Colonic mucosa (tissue), 4 donors: Measurements from ENCODE around the gene MAN1A2. TPM values are rescaled to one million over a fixed set of nuclear protein-coding genes. Genes with fewer than 3 reads are reported as not detected.

Experiments
- DNase-seq: peaks from one replicate; pipeline ENCODE4 v3.0.0-alpha.2; 2020
- H3K27ac ChIP-seq: fragments of 200-600 bp; one replicate; pipeline ENCODE4 v1.8.0; 2021
- H3K27me3 ChIP-seq: fragments of 200-600 bp; one replicate; pipeline ENCODE4 v1.8.0; 2021
- H3K36me3 ChIP-seq: fragments of 200-600 bp; one replicate; pipeline ENCODE4 v1.8.0; 2021
- H3K4me1 ChIP-seq: fragments of 200-600 bp; one replicate; pipeline ENCODE4 v1.8.0; 2021; ENCODE audit warnings: mild to moderate bottlenecking
- H3K4me3 ChIP-seq: fragments of 200-600 bp; one replicate; pipeline ENCODE4 v1.8.0; 2021
- H3K9ac ChIP-seq, 2 donors: one replicate each; pipeline ENCODE4 v1.7.0; 2013; ENCODE audit warnings: control low read depth in 2 of 2, low read depth in 2 of 2, low read length in 2 of 2
- H3K9me3 ChIP-seq: fragments of 200-600 bp; one replicate; pipeline ENCODE4 v1.8.0; 2021
- intact Hi-C: fragments of 100-400 bp; cut with DNase I; formaldehyde crosslinking; loops from one replicate; pipeline ENCODE4 v1.14.1; 2022
- total RNA-seq, 2 donors: library from RNA; stranded (reverse); fragmentation: NEBNext Ultra II Directional in 1 of 2; extraction: Animal tissue kit (Norgen Biotek cat#: 25700) in 1 of 2; gene quantifications; one replicate each; pipeline ENCODE4 v1.2.1, GENCODE V29; 2021
- TF ChIP-seq, protein P1 (sequence below): fragments of 200-600 bp; IDR thresholded peaks from one replicate; pipeline ENCODE4 v1.8.0; 2022; ENCODE audit warnings: antibody characterized with exemption, mild to moderate bottlenecking
- donor health status: healthy.
- donor health status: DM: no; HTN: no; CAD: no.
- donor health status: DM: no; HTN: no; CAD: no.

MAN1A2 gene
- total RNA-seq, 2 donors from 2014 or later: 27.9 to 35.7 TPM

GRCh38 chr1:117573386-117574023 lies 206.3 kb downstream of the MAN1A2 start:
- Histone ChIP-seq H3K9ac (no peak overlapping the region), H3K4me1 (peaks cover 17% of the 10 kb centered on the region), H3K4me3 (no peak overlapping the region), H3K27ac (no peak overlapping the region), H3K9me3 (no peaks in the 10 kb centered on the region), H3K36me3 (no peaks in the 10 kb centered on the region), H3K27me3 (no peaks in the 10 kb centered on the region)
- intact Hi-C loops: no loop called here
- TF ChIP-seq, protein P1, sequence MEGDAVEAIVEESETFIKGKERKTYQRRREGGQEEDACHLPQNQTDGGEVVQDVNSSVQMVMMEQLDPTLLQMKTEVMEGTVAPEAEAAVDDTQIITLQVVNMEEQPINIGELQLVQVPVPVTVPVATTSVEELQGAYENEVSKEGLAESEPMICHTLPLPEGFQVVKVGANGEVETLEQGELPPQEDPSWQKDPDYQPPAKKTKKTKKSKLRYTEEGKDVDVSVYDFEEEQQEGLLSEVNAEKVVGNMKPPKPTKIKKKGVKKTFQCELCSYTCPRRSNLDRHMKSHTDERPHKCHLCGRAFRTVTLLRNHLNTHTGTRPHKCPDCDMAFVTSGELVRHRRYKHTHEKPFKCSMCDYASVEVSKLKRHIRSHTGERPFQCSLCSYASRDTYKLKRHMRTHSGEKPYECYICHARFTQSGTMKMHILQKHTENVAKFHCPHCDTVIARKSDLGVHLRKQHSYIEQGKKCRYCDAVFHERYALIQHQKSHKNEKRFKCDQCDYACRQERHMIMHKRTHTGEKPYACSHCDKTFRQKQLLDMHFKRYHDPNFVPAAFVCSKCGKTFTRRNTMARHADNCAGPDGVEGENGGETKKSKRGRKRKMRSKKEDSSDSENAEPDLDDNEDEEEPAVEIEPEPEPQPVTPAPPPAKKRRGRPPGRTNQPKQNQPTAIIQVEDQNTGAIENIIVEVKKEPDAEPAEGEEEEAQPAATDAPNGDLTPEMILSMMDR: no peak
- peak; percentile 59 for DNase-seq

- no peak overlapping the region for H3K27ac ChIP-seq
- no peaks in the 10 kb centered on the region for H3K9me3 ChIP-seq
- H3K36me3 ChIP-seq: no peaks in the 10 kb centered on the region
- TF ChIP-seq, protein P1: no peak
- no peak overlapping the region for H3K9ac ChIP-seq
- intact Hi-C loops: no loop called here
- H3K4me3 ChIP-seq: no peak overlapping the region
- no peak for DNase-seq
- no peaks in the 10 kb centered on the region for H3K27me3 ChIP-seq
- peaks cover 17% of the 10 kb centered on the region for H3K4me1 ChIP-seq
Observed at GRCh38 chr1:117574161-117574835, 207.0 kb downstream of the MAN1A2 start.

- intact Hi-C loops: no loop called here
- Histone ChIP-seq H3K27ac (no peak overlapping the region), H3K9ac (no peak overlapping the region), H3K27me3 (no peaks in the 10 kb centered on the region), H3K9me3 (no peaks in the 10 kb centered on the region), H3K4me1 (peaks cover 17% of the 10 kb centered on the region), H3K36me3 (no peaks in the 10 kb centered on the region), H3K4me3 (no peak overlapping the region)
- TF ChIP-seq, protein P1: no peak
- no peak for DNase-seq
Observed at GRCh38 chr1:117575586-117576225, 208.5 kb downstream of the MAN1A2 start.

GRCh38 chr1:117576236-117576635 lies 209.0 kb downstream of the MAN1A2 start:
- Histone ChIP-seq H3K9me3 (no peaks in the 10 kb centered on the region), H3K9ac (no peak overlapping the region), H3K27ac (no peak overlapping the region), H3K4me1 (peaks cover 17% of the 10 kb centered on the region), H3K27me3 (no peaks in the 10 kb centered on the region), H3K4me3 (no peak overlapping the region), H3K36me3 (no peaks in the 10 kb centered on the region)
- TF ChIP-seq, protein P1: no peak
- intact Hi-C loops: no loop called here
- no peak for DNase-seq

DNA sequence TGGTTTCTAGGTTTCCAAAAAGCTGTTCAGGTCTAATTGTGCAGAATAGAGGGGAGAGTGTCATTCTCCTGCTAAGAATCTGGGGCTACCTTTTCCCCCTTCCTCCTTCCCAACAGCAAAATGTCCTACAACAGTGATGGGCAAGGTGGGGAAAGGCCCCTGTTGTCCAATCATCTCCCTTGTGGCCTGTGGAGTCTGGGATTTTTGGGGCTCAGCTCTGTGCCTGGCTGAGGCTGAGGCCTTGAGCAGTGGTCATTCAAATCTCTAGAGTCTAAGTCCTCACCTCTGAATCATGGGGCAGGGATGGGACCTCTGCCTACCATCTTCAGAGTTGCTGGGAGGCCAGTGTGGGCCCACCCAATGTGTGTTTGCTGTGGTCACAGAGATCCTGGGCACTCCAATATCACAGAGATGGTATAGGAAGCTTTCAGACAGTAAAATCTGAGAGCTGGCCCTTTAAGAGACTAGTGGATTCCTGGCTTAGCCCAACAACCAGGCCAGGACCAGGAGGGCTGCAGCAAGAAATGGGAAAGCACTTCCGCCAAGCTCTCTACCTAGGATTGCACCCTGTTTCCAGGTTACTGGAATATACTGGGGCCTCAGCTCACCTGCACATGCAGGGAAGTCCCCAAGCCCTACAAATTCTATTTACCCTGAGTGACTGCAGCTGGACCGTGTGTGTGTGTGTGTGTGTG lies 210.1 kb downstream of the MAN1A2 start:
- Histone ChIP-seq H3K27ac (no peak overlapping the region), H3K4me3 (no peak overlapping the region), H3K36me3 (no peaks in the 10 kb centered on the region), H3K9ac (no peak overlapping the region), H3K4me1 (peaks cover 10% of the 10 kb centered on the region), H3K9me3 (no peaks in the 10 kb centered on the region), H3K27me3 (no peaks in the 10 kb centered on the region)
- TF ChIP-seq, protein P1: no peak
- intact Hi-C loops: no loop called here
- DNase-seq: no peak
